NCI-H2029 treated with DMSO at 0.1 percent for 48 hours (cell line): ENCODE data around the gene BBIP1.
"Not testable (repeated sequence)": the region's sequence is repeated elsewhere in the genome, so short reads cannot be mapped to it uniquely, and the experiment has no call there.

ENCODE experiments used
- DNase-seq: peaks from one replicate; lab custom pipeline; 2025; lab: John Stamatoyannopoulos, UW

Gene BBIP1

DNA sequence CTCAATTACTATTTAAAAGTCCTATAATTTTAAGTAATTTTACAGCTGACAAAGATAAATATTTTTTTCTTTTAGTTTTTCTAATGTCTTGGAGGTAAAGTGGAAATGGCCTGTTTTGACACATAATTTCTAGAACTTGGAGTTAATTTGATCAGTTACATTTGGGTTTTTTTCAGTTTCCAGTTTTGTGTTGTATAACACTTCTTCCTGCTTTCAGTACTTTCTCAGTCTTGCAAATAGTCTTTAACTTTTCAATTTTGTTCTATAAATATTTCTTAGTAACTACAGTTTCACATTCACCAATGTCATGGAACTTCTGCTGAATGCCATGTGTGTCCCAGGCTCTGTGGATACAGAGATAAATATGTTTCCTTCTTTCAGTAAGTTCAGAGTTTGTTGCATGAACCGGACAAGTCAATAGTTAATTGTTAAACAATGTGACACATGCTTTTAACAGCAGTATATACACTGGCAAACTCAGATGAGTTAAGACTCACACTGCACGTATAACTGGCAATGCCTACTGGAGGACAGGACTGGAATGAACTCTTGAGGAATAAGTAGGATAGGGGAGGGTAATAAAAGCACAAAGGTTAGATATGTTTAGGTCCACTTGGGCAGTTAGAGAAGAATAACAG lies 5.0 kb upstream of the BBIP1 start:
- DNase-seq = no peak

DNA sequence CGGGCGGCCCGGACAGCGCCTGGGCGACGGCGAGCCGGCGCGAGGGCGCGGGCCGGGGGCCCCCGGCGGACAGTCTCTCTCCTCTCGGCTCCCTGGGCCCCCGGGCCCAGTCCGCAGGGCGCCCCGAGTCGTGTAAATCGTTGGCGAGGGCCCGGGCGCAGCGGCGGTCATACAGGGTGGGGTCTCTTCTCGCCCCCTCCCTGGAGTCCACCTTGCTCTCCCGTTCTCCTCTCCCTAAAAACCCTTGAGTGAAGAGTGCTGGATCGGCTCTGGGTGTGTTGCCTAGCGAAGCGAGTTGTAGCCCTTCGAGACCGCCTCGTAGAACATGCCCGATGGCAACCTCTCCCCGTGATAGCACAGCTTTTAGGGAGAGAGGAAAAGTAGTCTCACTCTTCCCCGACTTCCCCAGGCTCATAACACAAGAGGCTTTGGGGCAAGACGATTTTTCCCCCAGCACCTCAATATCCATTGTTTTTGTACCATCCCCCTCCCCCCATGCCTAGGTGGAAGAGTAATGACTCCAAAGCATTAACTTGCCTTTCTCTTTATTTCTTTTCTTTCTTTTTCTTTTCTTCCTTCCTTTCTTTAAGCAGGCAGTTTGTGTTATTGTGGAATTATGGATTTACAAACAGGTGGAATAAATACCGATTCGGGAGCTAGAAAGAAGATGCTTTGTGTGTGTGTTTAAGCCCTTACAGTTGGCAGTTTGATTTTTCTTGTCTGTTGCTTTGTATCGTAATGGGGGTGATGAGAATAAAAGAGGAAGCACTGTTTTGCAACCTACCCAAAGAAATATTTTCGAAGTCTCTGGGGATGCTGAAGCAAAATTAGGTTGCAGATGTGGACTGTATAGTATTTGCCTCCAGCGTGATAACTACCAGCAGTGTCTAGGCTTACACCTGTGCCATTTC lies 1.2 kb upstream of the BBIP1 start:
- no peak for DNase-seq

DNA sequence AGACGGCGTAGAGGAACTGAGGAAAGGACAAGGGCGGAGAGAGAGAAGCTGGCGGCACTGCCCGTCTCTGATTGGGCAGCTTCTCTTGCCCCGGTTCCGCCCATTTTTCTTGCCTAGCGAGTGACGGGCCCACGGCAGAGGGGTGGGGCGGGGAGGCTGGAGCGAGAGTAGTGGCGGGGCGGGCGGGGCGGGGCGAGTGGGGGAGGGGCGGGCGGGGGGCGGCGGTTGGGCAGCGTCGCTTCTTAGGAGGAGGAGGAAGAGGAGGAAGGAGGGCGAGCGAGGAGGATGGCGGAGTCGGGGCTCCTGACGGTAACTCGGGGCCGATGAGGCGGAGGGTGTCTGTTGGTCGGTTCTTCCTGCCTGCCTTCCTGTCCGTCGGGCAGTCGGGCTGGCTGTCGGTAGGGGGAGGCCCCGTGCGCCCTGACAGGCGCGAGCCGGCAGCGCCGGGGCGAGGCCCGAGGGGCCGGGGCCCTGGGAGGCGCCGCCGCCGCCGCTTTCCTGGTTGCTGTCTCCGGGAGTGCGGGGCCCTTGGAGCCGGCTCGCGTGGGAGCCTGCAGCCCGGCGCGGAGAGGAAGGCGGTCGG lies 460 bp upstream of the BBIP1 start, which contains the start of gene SHOC2:
TSS of gene SHOC2 (plus strand) at position 256 of the 583 bp plus-strand sequence. CDS start 44,755 bp downstream, outside the sequence.
- no peak for DNase-seq

- no peak for DNase-seq
Measured at GRCh38 chr10:110918269-110918642, 724 bp downstream of the BBIP1 start.

DNA sequence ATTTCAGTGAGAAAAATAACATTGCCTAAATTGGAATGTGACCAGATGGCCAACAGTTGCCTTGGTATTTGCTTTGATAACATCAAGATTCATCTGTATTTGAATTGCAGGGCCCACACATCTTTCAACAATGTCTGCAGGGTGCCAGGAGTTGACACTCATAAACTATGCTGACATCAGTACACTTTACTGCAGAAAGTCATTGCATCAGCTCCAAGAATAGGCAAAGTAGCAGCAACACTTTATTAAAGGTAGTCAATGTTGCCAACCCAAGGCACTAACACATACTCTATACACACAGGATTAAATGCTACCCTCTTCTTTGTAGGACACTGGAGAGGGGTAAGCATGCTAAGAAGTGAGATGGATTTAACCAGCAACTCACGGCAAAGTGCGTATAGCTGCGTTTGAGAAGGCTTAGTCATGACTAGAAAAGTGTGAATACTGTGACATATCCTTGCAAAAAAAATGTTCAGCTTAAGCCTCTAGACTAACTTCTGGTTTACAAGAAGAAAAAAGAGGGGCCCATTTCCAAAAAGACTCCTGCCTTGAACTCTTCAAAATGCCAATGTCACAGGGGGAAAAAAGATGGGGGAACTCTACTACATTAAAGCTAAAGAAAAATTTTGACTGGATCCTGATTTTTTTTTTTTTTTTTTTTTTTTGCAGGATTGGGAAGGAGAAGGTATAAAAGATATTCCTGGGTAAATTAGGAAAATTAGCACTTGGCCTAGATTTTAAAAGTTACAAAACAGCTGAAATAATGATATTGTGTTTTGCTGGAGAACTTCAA lies 2.2 kb downstream of the BBIP1 start:
- DNase-seq = no peak

DNA sequence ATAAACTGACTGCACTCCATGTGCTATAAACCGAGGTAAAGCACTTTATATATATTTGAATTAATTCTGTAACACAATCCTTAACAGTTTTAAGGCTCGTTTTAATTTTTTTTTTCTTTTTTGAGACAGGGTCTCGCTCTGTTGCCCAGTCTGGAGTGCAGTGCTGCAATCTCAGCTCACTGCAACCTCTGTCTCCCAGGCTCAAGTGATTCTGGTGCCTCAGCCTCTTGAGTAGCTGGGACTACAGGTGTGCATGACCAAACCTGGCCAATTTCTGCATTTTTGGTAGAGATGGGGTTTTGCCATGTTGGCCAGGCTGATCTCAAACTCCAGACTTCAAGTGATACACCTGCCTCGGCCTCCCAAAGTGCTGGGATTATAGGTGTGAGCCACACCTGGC lies 3.4 kb downstream of the BBIP1 start:
- not testable (repeated sequence) for DNase-seq

DNA sequence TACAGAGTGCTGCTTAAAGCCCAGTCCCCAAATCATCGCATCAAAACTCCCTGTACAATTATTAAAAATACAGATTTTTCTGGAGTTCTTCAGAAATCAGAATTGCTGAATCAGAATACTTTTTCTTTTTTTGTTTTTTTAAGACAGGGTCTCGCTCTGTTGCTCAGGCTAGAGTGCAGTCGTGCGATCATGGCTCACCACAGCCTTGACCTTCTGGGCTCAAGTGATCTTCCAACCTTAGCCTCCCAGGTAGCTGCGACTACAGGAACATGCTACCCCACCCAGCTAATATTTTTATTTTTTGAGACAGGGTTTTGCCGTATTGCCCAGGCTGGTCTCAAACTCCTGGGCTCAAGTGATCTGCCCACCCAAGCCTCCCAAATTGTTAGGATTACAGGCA lies 3.9 kb downstream of the BBIP1 start:
- no peak for DNase-seq

GRCh38 chr10:110914431-110914830 lies 4.5 kb downstream of the BBIP1 start:
- DNase-seq = no peak

- no peak for DNase-seq
Measured at GRCh38 chr10:110912374-110912773, 6.6 kb downstream of the BBIP1 start.

DNA sequence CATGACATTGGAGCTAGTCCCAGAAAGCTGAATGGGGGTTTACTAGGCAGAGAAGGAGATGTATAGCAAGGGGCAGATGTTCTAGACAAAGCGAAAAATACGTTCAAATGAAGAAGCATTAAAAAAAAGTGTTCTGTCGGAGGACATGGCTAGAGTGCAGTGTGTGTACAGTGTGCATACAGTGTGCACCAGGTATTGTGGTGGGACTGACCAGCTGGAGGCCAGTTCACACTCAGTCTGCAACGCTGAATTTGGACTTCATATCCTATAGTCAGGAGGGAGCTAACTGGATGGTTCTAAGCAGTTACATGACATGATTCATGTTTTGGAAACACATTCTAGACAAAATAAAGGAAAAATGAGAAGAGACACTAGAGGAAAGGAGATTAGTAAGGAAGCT lies 8.8 kb downstream of the BBIP1 start:
- no peak for DNase-seq

GRCh38 chr10:110903280-110904278 lies 15.4 kb downstream of the BBIP1 start:
- DNase-seq = no peak

- no peak for DNase-seq
Measured at GRCh38 chr10:110901954-110902819, 16.8 kb downstream of the BBIP1 start.

DNA sequence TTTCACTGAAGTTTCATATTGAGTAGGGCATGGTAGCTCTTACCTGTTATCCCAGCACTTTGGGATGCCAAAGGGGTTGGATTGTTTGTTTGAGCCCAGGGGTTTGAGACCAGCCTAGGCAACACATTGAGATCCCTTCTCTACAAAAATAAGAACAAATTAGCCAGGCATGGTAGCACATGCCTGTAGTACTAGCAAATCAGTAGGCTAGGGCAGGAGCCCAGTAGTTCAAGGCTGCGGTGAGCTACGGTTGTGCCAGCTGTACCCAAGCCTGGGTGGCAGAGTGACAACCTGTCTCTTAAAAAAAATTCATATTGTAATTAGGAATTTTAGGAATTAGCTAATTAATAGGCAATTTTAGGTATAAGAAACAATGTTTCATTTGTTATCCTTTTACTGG lies 18.0 kb downstream of the BBIP1 start:
- no peak for DNase-seq

- no peak for DNase-seq
Measured at GRCh38 chr10:110898391-110898790, 20.6 kb downstream of the BBIP1 start.

DNA sequence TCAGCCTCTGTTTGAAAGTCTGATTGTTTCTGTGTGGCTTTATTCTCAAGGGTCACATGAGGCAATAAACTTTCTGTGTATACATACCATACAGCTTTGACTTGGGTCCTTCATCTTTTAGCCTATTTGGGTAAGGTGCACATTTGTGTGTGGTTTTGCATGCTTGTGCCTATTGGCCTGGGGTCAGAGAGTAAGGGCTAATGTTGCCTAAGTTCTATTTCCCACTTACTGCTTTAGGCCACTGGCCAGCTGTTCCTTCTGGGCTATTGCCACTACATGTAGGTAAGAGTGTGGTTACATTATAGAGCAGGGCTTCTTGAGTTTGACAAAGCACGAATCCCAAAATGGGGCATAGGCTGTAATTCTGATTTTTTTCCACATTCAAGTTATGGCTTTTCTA lies 21.8 kb downstream of the BBIP1 start:
- DNase-seq = no peak

GRCh38 chr10:110893559-110894179 lies 25.3 kb downstream of the BBIP1 start:
- no peak for DNase-seq

DNA sequence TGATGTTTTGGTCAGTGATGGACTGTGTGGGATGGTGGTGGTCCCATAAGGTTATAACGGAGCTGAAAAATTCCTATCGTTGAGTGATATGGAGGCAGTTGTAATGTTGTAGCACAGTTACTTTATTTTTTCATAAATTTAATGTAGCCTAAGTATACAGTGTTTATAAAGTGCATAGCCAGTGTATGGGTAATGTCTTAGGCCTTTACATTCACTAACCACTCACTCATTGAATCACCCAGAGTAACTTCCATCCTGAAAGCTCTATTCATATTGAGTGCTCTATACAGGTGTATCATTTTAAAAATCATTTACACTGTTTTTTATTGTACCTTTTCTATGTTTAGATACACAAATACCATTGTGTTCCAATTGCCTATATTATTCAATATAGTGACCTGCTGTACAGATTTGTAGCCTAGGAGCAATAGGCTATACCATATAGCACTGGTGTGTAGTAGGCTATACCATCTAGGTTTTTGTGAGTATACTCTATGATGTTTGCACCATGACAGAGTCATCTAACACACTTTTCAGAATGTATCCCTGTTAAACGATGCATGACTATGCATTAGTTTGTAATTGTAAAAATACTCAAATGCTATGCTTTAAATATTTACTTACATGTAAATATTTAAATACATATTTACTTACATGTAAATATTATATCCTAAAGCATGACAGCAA lies 26.2 kb downstream of the BBIP1 start:
- DNase-seq = no peak

- DNase-seq = no peak
Measured at GRCh38 chr10:110887560-110887959, 31.4 kb downstream of the BBIP1 start.
